Left renal pelvis (tissue), 4 donors: ENCODE data around the gene GLRA1. TPM values are rescaled to one million over a fixed set of nuclear protein-coding genes. Genes with fewer than 3 reads are reported as not detected.
A peak's percentile ranks its signal among the peaks of the same experiment; 100 is the strongest.
"Not testable (repeated sequence)": the region's sequence is repeated elsewhere in the genome, so short reads cannot be mapped to it uniquely, and the experiment has no call there.

Source experiments
- DNase-seq, 4 donors: peaks; one replicate each; pipeline ENCODE4 v3.0.0-alpha.2; 2013; ENCODE audit warnings: low read depth in 4 of 4, low spot score in 3 of 4
- polyA plus RNA-seq, 4 donors: library from polyadenylated mRNA; unstranded; fragments of 120-200 nt; gene quantifications; one replicate each; pipeline ENCODE4 v1.2.1, GENCODE V29; 2013; ENCODE audit not compliant: insufficient read length in 4 of 4

The GLRA1 gene
- polyA plus RNA-seq, 4 donors = not detected

DNA sequence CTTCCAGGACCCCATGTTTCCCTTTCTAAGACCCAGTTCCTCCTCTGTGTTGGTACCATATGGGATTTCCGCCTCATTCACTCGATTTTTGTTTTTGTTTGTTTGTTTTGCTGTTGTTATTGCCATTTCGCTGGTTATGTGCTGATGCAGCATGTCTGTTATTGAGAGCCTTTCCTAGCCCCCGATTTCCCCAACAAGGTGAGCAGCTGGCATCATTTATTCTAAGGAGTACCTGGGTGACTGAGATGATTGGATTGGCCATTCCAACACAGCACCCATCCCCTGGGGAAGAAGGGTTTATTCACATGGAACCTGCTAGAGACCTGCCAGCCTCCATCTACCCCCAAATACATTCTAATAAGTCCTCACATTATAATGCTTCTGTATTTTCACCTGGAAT is 2.7 kb downstream of the GLRA1 start:
- DNase-seq = no peak

GRCh38 chr5:151917904-151918303 is 6.7 kb downstream of the GLRA1 start:
- no peak for DNase-seq

DNA sequence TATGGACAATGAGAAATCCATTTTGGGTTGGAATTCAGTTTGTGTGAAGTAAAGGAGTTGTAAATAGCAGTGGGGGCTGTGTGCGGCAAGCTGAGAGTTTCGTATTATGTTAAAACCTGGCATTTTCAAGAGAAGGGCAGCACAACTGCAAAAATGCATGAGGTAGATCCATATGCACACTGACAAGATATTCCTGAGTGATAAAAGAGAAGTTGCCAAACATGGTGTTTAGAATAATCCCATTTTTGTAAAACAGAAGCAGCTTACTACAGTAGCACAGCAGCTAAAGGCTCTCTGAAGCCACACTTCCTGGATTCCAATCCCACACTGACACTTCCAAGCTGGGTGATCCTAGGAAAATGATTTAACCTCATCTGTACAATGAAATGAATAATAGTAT is 11.2 kb downstream of the GLRA1 start:
- DNase-seq = no peak

DNA sequence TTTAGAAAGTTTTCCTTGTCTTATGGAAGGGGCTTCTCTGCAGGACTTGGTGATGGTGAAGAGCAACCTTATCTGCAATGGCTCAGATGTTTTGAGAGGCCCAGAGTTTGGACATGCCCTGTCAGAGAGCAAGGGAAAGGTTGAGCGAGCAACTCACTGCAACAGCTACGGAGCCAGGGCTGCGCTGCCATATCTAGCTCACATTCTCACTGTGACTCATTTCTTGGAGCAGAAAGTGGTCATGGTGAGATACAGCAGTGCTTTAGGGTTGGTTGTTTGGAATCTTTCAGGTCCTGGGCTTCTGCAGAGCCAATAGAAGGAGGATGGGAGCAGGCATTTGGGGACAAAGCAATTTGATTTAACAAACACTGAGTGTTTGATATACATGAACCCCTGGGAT is 12.3 kb downstream of the GLRA1 start:
- DNase-seq = no peak

DNA sequence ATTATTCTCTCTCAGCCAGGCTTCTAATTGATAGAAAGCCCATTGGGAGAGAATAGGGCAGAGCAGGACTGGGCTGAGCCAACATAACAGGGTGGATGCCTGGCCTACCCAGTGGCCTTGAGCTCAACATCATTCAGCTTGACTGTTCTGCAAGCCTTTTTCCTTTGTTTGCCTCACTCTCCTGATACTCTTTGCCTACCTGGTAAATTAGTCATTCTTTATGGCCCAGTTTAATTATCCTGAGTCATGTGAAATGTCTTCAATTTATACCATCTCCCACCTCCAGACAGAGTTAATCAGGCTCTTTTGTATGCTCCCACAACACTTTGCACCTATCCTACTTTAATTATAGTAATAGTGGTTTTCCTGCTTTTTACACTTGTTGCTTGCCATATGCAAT is 13.6 kb downstream of the GLRA1 start:
- no peak for DNase-seq

DNA sequence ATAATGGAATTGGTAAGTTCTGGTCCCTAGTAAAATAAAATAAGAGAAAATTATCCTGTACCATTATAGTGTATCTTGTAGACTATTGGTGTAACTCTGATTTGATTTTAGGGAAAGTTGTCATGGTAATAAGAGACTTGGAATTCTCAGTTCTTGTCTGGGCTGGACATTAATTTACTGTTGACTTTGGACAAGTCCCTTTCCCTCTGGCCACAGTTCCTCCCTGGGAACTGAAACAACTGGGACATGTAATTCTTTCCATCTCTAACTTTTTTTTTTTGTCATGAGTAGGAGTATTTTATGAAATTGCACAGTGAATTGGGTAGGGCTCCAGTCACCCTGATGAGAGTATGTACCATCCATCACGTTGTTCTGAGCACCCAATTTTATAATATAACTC is 15.0 kb downstream of the GLRA1 start:
- DNase-seq = no peak

DNA sequence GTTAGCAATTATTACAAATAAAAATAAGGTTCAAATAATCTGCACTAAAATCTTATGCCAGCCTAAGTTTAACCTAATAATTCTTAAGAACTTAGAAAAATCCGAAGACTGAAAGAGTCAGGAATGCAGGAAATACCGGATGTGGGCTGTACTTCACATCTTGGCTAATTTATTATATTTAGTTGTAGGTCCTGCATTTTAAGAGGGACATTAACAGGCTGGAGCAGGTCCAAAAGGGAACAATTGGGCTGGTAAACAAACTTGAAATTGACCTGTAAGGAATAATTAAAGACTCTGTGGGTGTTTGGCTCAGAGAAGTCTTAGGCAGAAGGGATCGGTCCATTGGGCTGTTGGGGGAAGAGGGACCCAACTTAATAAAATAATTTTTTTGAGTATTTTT is 18.4 kb downstream of the GLRA1 start:
- peak in 1 of 4 donors; percentile 7 for DNase-seq

DNA sequence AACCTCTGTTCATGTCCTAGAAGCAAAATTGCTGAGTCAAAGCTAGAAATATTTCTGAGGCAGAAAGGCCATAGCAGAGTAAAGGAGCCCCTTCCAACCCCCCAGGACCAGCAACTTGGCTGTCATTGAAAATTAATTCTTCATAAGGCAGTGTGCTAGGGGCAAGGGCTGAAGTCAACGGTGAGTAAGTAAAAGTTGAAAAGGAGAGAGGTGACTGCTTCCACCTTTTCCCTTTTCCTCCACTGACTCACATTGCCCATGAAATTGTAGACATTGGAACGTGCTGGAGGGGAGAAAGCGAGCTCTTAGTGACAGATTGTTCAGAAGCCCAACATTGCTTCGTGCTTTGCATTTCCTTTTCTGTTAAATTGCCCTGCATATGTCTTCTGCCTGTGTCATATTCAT is 19.1 kb downstream of the GLRA1 start:
- no peak for DNase-seq

DNA sequence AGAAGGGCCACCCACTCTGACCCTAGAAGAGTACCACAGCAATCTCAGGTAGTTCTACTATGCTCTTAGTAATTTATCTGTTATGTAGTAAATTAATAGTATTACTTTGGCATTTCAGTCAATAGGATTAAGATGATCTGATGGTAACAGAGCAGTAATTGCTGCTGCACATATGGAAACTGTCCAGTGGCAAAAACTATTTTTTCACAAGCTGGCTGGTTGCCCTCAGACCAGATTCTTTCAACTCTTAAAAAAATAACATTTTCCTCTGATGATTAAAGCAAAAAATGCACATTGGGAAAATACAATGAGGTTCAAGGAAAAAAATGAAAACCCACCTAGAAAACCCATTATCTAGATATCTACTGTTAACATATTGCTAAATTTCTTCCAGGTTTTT is 19.7 kb downstream of the GLRA1 start:
- no peak for DNase-seq

DNA sequence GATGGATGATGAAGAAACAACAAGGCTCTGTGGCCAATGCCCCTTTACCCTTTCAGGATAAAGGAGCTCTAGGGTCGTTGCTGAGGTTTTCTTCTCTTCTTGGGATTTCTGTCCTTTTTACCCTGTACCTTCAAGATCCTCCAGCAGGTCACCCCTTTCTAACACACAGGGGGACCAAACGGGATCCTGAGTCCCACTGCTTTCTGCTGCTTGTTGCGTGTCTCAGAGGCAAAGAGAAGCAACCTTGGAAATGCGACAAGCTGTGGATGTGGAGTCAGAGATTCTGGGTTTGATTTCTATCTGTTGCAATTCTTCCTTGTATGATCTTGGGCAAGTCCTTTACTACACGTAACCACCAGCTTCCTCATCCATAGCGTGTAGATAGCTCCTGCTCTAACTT is 20.5 kb downstream of the GLRA1 start:
- no peak for DNase-seq

DNA sequence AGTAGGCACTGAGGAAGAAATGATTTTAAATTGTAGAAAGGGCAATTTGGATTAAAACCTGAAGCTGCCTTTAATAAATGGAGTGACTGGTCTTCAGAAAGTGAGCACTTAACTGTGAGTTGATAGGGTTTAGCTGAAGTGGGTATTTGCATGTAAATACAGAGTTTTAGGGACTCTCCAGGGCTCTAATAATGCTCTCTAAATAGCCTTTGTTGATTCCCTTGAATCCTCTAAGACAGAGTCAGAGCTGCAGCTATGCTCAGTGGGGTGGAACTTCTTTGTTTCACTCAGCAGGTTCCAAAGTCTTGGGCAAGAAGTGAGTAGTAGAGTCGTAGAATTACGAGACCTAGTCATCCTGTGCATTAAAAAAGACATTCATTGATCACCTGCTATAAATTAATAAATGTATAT is 21.4 kb downstream of the GLRA1 start:
- DNase-seq = no peak

- no peak for DNase-seq
Observed at GRCh38 chr5:151902215-151902614, 22.4 kb downstream of the GLRA1 start.

DNA sequence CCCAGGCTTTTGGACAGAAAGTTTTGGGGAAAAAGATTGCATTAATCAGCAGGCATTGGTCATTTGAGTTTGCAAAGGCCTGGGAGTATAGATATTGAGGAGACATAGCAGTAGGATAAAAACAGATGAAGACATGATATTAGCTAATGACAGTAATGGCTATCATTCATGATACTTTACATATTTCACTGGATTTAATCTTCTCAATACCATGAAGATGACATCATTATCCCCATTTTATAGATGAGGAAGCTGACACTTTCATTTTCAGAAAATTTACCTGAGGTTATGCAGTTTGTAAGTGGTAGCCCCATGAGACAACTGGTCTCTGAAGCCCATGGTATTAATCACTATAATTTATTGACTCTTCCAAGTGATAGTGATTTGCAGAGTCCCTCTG is 23.0 kb downstream of the GLRA1 start:
- no peak for DNase-seq

DNA sequence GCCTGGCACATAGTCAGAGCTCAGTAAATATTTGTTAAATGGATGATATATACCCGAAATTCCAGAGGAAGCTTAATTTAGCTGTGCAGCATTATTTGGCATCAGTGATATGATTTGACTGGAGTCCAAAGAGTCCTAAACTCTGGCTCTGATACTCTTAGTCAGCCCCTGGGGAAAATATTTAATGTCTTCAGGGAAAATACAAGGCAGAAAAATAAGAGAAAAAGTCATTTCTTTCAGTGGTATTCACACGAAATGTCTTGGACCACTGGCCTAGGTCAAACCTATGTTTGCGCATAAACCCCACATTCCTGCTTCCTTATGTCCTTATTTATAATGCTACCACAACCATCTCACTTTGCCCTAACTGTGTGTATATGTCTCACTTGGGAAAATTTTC is 23.8 kb downstream of the GLRA1 start:
- DNase-seq = no peak

GRCh38 chr5:151899399-151899798 is 25.3 kb downstream of the GLRA1 start:
- no peak for DNase-seq

- DNase-seq = no peak
Observed at GRCh38 chr5:151897896-151898295, 26.8 kb downstream of the GLRA1 start.

- DNase-seq = no peak
Observed at GRCh38 chr5:151897020-151897552, 27.6 kb downstream of the GLRA1 start.

DNA sequence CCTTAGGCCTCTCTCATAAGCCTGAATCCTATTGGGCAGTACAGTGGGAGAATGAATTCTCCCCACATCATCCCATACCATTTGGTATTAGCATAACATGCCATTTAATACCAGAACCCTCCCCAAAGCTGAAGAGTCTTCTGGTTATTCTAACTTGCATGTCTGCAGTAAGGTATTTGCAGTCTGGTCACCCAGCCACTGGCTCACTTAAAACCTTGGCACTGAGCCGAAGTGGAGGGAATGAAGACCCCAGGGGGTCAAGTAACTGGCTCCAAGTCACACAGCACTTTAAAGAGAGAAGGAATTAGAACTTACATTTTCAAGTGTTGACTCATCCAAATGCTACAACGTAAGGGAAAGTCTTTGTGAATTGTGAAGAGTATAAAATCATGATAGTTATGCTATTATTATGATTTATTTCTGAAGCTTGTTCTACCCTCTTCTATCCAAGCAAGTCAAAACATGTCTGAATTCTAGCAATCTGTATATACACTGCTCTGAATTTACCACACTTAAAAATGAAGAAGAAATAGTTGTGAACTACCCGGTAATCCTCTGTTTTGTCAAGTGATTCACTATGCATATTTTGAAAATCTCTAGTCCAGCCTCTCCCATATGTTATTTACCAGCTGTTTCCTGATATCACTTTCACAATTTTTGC is 28.5 kb downstream of the GLRA1 start:
- DNase-seq = no peak

GRCh38 chr5:151895660-151896030 is 29.0 kb downstream of the GLRA1 start:
- no peak for DNase-seq

GRCh38 chr5:151893485-151893884 is 31.2 kb downstream of the GLRA1 start:
- DNase-seq = not testable (repeated sequence)

GRCh38 chr5:151892393-151892792 is 32.3 kb downstream of the GLRA1 start:
- DNase-seq = no peak

- DNase-seq = no peak
Observed at GRCh38 chr5:151890299-151890698, 34.4 kb downstream of the GLRA1 start.

- no peak for DNase-seq
Observed at GRCh38 chr5:151889614-151890013, 35.0 kb downstream of the GLRA1 start.
